Right kidney (tissue), 1 donor: ENCODE data around the gene RAPH1.

ENCODE experiments used
- DNase-seq: peaks from one replicate; pipeline ENCODE4 v3.0.0-alpha.2; 2016

The RAPH1 gene

GRCh38 chr2:203361495-203361894 lies 173.6 kb downstream of the RAPH1 start:
- no peak for DNase-seq

DNA sequence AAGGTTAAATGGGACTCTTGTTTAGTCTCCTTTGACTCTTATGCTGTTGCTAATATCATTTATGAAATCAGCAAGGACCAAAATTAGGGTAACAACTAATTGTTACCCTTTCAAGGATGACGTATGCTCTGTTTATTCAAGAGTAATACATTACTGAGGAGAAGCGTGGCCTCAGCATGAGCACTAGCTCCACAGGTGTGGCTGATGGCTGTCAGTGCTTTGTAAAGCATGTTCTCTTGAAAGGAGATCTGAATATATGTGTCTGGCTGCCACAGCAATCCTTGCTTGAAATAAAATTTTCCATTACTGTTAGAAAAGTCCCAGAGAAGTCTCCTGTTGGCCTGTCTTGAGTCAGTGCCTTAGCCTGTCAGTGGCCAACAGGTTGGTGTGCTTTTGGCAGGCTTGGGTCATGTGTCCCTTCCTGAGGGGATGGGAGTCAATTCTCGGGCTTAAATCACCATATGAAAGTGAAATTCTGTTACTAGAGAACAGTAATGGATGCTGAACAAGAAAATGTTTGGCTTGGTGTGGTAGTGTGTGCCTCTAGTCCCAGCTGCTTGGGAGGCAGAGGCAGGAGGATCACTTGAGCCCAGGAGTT lies 174.2 kb downstream of the RAPH1 start:
- no peak for DNase-seq

- DNase-seq, result no peak
Observed at GRCh38 chr2:203359450-203359849, 175.7 kb downstream of the RAPH1 start.

DNA sequence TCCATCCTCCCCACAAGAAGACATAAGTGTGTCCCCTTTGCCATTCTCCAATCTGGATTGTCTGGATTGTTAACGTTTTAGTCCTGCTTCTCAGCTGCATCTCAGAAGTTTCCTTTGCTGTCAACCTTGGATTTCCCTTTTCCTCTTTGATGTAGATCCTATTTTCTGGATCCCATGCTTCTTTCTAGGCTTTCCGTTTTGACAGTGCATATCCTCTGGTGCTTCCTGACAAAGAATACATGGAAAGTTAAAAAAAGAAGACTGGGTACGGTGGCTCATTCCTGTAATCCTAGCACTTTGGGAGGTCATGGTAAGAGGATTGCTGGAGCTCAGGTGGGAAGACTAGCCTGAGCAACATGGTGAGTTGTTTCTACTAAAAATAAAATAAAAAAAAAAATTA lies 180.1 kb downstream of the RAPH1 start:
- DNase-seq, result no peak

DNA sequence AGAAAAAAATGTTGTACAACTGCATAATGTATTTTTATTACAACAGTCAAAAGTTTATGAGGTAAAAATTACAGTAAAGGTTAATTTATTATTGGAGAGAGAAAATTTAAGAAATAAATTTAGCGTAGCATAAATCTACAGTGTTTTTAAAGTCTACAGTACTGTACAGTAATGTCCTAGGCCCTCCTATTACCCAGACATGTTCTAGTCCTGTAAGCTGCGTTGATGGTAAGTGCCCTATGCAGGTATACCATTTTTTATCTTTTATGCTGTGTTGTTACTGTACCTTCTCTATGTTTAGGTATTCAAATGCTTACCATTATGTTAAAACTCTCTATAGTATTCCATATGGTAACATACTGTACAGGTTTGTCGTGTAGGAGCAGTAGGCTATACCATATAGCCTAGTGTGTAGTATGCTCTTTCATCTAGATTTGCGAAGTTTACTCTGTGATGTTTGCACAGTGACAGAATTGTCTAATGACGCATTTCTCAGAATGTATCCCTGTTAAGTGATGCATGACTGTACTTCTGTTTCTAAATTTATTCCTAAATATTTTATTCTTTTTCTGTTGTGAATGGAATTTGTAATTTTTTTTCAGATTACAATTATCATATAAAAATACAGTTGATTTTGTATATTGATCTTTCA lies 182.4 kb downstream of the RAPH1 start:
- no peak for DNase-seq

DNA sequence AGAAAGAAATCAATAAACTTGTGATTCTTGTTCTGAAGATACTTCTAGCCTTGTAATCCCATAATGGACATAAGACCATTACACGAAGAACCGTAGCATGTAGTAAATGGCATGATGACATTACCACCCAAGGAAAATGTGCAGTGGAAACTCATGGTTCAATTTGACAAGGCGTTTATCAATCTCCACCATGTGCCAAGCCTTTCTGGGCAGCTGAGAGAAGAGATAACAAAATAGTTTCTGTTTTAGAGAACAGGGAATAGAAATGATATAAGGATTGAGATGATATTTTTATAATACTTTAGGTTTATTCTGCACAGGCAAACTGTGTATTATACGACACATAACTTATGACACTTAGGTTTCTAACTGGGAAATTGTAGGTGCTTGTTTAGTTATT lies 187.7 kb downstream of the RAPH1 start:
- DNase-seq, result no peak

DNA sequence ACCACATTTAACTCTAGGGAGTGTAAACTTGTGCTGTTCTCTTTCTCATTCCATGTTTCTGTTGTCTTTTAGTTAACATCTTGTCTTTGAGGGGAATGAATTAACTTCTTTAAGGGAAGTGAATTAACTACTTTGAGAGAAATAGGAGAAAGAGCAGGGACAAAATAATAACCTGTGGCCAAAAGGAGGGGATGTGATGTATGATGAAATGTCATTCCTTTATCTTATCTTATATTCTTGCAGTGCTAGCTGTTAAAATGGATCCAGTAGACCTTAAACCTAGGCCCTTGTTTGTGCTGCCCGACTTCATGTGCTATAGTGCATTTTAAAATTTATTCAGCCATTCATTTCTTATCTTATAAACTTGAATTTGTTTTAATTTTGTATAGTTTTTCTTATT lies 188.5 kb downstream of the RAPH1 start:
- DNase-seq, result no peak

- no peak for DNase-seq
Observed at GRCh38 chr2:203344667-203345066, 190.4 kb downstream of the RAPH1 start.
